Glutamatergic neuron (in vitro differentiated cells): ENCODE results near the gene SPINK5. TPM values are rescaled to one million over a fixed set of nuclear protein-coding genes. Genes with fewer than 3 reads are reported as not detected.
"Not testable (repeated sequence)": the region's sequence is repeated elsewhere in the genome, so short reads cannot be mapped to it uniquely, and the experiment has no call there.

Experiments used
- DNase-seq: peaks from one replicate; pipeline ENCODE4 v3.0.0; 2022
- H3K27ac Mint-ChIP-seq: one replicate; pipeline ENCODE4 v1.8.0; 2020; ENCODE audit warnings: mild to moderate bottlenecking, mixed read lengths, inconsistent platforms; ENCODE audit not compliant: unreplicated experiment
- H3K27me3 Mint-ChIP-seq: one replicate; pipeline ENCODE4 v1.8.0; 2020; ENCODE audit warnings: mild to moderate bottlenecking, moderate library complexity, mixed read lengths, inconsistent platforms; ENCODE audit not compliant: unreplicated experiment
- H3K36me3 Mint-ChIP-seq: one replicate; pipeline ENCODE4 v1.8.0; 2020; ENCODE audit warnings: mild to moderate bottlenecking, mixed read lengths, inconsistent platforms; ENCODE audit not compliant: unreplicated experiment
- H3K4me1 Mint-ChIP-seq: one replicate; pipeline ENCODE4 v1.8.0; 2020; ENCODE audit warnings: mild to moderate bottlenecking, low read depth, mixed read lengths, inconsistent platforms; ENCODE audit not compliant: unreplicated experiment
- H3K4me3 Mint-ChIP-seq: one replicate; pipeline ENCODE4 v1.8.0; 2020; ENCODE audit warnings: mild to moderate bottlenecking, mixed read lengths, inconsistent platforms; ENCODE audit not compliant: unreplicated experiment
- H3K9me3 Mint-ChIP-seq: one replicate; pipeline ENCODE4 v1.8.0; 2020; ENCODE audit warnings: mild to moderate bottlenecking, moderate library complexity, mixed read lengths, inconsistent platforms; ENCODE audit not compliant: unreplicated experiment
- total RNA-seq: library from RNA; stranded (reverse); fragmentation: NEBNext Ultra II Directional; extraction: Animal tissue kit (Norgen Biotek cat#: 25700); gene quantifications from one replicate; pipeline ENCODE4 v1.2.1, GENCODE V29; 2021; ENCODE audit not compliant: unreplicated experiment
- TF ChIP-seq, protein P1 (sequence below): fragments of 200-600 bp; sonication (generic); IDR thresholded peaks from one replicate; pipeline ENCODE4 v1.5.0; 2021; ENCODE audit not compliant: partially characterized antibody, unreplicated experiment

The SPINK5 gene
- total RNA-seq, 1 donor from 2014 or later, result 7.5 TPM

DNA sequence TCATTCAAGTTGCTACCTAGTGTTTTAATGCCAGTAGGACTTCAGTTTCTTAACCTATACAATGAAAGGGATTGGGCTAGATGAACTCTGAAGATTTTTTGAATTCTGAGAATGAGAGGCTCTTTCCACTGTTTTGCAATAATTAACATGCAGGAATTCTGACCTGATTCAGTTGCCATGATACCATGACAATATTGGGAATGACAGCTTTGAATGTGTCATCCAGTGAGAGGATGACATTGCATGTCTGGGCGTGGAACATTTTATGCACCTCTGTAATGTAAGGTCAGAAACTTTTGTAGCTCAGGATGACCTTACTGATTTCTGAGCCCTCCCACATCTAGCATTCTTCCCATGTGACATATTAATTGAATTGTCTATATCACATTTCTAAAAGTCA is 30.6 kb upstream of the SPINK5 start:
- no peak for DNase-seq
- TF ChIP-seq, protein P1, sequence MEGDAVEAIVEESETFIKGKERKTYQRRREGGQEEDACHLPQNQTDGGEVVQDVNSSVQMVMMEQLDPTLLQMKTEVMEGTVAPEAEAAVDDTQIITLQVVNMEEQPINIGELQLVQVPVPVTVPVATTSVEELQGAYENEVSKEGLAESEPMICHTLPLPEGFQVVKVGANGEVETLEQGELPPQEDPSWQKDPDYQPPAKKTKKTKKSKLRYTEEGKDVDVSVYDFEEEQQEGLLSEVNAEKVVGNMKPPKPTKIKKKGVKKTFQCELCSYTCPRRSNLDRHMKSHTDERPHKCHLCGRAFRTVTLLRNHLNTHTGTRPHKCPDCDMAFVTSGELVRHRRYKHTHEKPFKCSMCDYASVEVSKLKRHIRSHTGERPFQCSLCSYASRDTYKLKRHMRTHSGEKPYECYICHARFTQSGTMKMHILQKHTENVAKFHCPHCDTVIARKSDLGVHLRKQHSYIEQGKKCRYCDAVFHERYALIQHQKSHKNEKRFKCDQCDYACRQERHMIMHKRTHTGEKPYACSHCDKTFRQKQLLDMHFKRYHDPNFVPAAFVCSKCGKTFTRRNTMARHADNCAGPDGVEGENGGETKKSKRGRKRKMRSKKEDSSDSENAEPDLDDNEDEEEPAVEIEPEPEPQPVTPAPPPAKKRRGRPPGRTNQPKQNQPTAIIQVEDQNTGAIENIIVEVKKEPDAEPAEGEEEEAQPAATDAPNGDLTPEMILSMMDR, result no peak
- no peaks in the 10 kb centered on the region for H3K9me3 Mint-ChIP-seq
- no peaks in the 10 kb centered on the region for H3K27me3 Mint-ChIP-seq
- H3K36me3 Mint-ChIP-seq, result no peaks in the 10 kb centered on the region
- H3K4me1 Mint-ChIP-seq, result no peaks in the 10 kb centered on the region
- H3K27ac Mint-ChIP-seq, result no peak overlapping the region
- no peak overlapping the region for H3K4me3 Mint-ChIP-seq

DNA sequence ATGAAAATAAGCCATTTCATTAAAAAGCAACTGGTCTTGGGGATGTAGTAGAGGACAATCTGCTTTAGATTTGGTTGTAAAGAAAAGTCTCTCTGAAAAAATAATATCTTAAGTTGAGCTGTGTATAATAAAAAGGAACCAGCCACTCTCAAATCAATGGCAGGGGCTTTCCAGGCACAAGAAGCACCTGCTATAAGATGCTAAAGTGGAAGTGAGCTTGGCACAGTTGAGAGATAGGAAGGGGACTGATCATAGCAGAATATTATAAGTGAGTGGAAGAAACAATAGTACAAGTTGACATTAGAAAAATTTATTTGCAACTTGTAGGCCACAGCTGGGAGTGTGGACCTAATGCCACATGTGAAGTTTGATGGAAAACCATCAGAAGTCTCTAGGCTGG is 28.1 kb upstream of the SPINK5 start:
- DNase-seq, result no peak
- H3K27ac Mint-ChIP-seq, result no peak overlapping the region
- no peaks in the 10 kb centered on the region for H3K4me1 Mint-ChIP-seq
- no peaks in the 10 kb centered on the region for H3K27me3 Mint-ChIP-seq
- no peaks in the 10 kb centered on the region for H3K9me3 Mint-ChIP-seq
- no peak overlapping the region for H3K4me3 Mint-ChIP-seq
- no peaks in the 10 kb centered on the region for H3K36me3 Mint-ChIP-seq
- TF ChIP-seq, protein P1, result no peak

DNA sequence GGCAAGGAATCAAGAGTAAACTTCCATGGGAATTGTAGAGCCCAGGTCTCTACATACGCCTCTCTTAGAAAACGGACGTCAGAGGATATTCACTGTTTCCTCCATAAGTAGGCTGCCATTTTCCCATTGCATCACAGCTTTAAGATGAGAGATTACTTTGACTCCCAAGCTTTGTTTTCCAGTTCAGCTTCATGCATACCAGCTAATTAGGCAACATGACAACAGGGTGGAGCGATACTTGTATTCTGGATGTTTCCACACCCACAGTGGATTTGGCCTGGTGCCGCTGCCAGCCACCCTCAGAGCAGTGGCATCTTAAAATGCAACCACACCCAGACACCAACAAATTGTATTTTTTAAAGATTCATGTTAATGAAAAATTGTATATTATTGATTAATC is 20.9 kb upstream of the SPINK5 start:
- Mint-ChIP-seq H3K4me1 (no peaks in the 10 kb centered on the region), H3K27ac (no peak overlapping the region), H3K36me3 (peaks cover 6% of the 10 kb centered on the region), H3K9me3 (no peaks in the 10 kb centered on the region), H3K4me3 (no peak overlapping the region), H3K27me3 (no peaks in the 10 kb centered on the region)
- no peak for DNase-seq
- TF ChIP-seq, protein P1, result no peak

DNA sequence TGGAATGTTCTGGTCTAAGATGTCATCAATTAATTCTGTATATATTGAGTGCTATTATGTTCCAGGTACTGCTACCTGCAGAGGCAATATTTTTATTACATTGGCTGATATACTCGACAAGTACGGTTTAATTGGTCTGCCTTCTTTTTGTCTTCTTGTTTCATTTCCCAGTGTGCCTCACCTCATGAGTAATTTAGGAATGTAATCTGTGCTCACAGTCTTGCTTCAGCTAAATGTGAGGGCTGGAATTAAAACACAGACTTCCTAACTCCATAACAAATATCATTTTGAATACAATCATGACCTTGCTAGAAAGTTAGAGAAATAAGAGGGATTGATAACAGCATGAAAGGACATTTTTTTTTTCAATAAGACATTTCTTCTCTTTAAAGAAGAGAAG is 20.1 kb upstream of the SPINK5 start:
- H3K27me3 Mint-ChIP-seq, result no peaks in the 10 kb centered on the region
- H3K9me3 Mint-ChIP-seq, result no peaks in the 10 kb centered on the region
- no peak for DNase-seq
- TF ChIP-seq, protein P1, result no peak
- peaks cover 6% of the 10 kb centered on the region for H3K36me3 Mint-ChIP-seq
- H3K27ac Mint-ChIP-seq, result no peak overlapping the region
- H3K4me3 Mint-ChIP-seq, result no peak overlapping the region
- no peaks in the 10 kb centered on the region for H3K4me1 Mint-ChIP-seq

DNA sequence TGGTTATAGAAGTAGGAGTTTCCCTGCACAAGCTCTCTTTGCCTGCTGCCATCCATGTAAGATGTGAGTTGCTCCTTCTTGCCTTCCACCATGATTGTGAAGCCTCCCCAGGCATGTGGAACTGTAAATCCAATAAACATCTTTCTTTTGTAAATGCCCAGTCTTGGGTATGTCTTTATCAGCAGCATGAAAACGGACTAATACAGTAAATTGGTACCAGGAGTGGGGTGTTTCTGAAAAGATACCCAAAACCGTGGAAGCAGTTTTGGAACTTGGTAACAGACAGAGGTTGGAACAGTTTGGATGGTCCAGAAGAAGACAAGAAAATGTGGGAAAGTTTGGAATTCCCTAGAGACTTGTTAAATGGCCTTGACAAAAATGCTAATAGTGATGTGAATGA is 8.6 kb upstream of the SPINK5 start:
- not testable (repeated sequence) for H3K4me3 Mint-ChIP-seq, DNase-seq, H3K27me3 Mint-ChIP-seq, H3K4me1 Mint-ChIP-seq, H3K27ac Mint-ChIP-seq, H3K9me3 Mint-ChIP-seq
- peaks cover 24% of the 10 kb centered on the region for H3K36me3 Mint-ChIP-seq

DNA sequence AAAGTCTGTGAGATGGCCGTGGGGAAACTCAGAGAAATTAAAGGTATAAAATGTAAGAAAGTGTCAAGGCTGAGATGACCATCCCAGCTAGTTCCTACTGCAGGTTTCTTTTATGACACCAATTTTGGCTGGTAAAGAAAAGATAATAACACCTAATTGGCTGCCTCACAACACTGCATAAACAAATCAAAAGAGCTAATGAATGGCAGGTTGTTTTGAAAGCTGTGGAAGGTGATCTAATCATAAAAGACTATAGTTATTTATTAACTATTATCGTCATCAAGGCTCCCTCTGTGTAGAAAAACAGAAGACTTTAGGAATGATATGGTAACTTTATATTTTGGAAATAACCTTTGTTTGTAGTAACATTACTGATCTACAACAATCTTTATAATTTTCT is 3.5 kb upstream of the SPINK5 start:
- Mint-ChIP-seq H3K36me3 (peaks cover 12% of the 10 kb centered on the region), H3K27ac (no peak overlapping the region), H3K4me3 (no peak overlapping the region), H3K4me1 (no peaks in the 10 kb centered on the region), H3K27me3 (no peaks in the 10 kb centered on the region), H3K9me3 (peaks cover 4% of the 10 kb centered on the region)
- TF ChIP-seq, protein P1, result no peak
- no peak for DNase-seq
